GM21526 (cell line): Measurements from ENCODE around the gene GPC3.

ENCODE experiments used
- ATAC-seq: cut with Tn5 transposase; IDR thresholded peaks from one replicate; pipeline ENCODE4 v1.9.1; 2021; ENCODE audit warnings: moderate library complexity; ENCODE audit not compliant: unreplicated experiment, low FRiP score

Gene GPC3

GRCh38 chrX:133715715-133716114, 269.7 kb downstream of the GPC3 start:
- ATAC-seq, result no peak

DNA sequence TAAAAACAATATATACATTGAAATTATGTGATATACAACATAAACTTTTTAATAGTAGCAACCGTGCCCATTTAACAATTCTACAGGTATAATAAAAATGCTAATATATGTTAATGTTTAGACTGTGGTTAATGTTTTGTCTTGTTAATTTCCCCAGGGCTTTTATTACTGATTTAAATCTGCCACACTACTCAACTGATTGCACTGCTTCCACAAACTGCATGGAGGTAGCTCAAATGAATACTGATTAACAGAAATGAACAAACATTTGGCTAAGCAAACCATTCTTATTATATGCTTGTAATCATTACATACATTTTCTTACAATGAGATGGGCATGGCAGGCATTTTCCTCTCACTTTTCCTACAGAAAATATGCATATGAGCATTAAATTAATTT, 275.9 kb downstream of the GPC3 start:
- ATAC-seq, result no peak

DNA sequence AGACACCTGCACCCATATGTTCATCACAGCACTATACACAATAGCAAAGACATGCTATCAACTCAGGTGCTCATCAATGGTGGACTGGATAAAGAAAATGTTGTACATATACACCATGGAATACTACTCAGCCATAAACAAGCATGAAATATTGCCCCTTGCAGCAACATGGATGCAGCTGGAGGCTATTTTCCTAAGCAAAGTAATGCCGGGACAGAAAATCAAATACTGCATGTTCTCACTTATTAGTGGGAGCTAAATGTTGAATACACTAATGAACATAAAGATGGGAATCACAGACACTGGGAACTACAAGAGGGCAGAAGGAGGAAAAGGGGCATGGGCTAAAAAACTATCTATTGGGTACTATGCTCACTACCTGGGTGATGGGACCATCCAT, 278.5 kb downstream of the GPC3 start:
- no peak for ATAC-seq

DNA sequence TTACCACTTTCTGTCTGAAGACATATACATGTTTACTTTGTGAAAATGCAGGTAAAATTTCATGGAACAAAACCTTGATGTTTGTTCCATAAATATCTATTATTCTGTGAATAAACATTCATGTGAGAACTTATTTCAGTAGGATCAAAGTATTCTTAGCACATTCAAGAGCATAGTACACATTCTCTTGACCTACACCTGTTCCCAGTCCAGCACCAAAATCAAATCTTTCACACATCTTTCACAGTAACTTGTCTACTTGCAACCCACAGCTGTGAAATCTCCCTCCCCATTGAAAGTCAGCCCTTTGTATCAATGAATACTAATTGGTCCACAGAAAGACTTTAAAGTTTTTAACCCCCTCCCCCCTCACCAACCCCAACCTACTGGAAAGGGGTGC, 283.2 kb downstream of the GPC3 start:
- no peak for ATAC-seq

DNA sequence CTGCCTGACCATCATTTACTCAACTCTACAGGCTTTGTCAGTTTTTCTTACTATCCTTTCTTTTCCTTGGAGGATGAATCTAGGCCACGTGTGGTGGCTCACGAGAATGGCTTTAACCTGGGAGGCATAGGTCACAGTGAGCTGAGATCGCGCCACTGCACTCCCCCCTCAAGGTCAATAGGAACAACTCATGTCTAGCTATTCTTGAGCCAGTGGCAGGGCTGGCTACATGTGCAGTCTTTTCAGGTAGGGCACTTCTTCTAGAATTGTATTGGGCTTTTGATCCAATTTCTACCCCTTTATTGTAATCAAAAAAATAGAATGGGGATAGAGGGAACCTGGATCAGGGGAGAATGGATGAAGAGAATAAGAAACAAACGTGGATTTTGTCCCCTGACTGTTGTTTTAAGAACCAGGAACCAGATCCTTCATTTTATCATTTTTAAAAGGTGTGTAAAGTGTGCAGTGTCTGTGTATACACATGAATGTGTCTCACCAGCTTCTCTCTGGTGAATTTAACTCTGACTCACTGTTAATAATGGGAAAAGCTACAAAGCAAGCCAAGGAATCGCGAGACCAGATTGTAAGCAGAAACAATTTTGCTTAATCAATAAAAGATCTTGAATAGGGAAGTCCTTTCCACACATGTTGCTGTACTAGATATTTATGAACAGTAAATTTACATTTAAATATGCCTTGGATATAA, 286.2 kb downstream of the GPC3 start:
- no peak for ATAC-seq

- ATAC-seq, result no peak
Measured at GRCh38 chrX:133698298-133698697, 287.1 kb downstream of the GPC3 start.

DNA sequence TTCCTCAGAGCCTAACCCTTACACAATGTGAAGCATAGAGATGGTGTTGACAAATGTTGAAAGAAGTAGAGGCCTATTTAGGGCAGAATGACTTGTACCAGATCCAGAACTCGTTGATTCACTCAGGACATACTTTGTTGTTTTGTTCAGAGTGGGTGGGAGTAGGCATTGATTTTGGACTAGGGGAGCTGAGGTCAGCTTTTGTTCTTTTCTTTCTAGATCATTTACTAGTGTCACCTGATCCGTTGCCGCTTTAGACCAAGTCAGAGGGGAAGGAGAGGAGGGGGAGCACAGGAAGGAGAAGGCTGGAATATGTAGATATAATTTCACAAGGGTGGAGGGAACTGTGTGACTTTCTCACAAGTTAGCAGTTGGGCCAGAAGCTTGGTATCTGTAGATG, 287.7 kb downstream of the GPC3 start:
- ATAC-seq, result no peak

DNA sequence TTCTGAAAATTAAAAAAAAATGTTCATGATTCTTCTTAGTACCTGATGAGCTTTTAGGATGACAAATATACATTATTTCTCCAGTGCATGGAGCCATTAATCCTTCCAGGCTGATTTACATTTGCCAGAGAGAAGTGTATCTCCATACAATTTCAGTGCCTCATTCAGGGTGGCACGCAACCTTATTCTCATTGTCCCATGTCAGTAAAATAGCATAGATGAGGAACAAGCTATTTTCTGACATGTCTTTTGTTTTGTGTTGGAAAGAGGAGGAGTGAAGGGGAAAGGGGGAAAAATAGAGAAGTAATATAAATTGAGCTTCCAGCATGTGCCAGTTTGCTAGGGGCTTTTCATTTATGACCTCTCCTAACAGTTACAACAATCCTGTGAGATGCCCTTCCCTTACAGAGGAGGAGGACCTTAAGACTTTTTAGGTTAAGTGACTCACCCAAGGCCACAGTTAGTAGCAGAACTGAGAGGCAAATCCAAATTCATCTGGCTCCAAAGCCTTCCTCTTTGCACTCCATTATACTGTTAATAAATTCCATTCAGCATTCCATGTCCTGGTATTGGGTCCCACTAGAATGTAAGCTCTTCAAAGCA, 295.3 kb downstream of the GPC3 start:
- no peak for ATAC-seq

DNA sequence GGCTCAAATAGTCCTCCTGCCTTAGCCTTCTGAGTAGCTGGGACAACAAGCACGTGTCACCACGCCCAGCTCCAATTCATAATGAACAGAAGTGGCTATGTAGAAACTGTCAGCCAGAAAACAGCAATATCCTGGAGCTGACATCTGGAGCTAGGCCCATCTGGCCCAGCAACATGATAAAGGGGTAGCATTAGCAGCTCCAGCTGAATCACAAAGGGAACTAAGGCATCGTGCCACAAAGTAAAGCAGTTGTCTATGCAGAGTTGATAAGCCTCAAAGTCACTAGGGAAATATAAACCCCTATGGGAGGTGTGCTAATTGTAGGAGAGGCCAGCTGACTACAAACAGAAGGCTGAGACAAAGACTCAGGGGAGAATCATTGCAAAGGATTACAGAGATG, 299.6 kb downstream of the GPC3 start:
- ATAC-seq, result no peak

DNA sequence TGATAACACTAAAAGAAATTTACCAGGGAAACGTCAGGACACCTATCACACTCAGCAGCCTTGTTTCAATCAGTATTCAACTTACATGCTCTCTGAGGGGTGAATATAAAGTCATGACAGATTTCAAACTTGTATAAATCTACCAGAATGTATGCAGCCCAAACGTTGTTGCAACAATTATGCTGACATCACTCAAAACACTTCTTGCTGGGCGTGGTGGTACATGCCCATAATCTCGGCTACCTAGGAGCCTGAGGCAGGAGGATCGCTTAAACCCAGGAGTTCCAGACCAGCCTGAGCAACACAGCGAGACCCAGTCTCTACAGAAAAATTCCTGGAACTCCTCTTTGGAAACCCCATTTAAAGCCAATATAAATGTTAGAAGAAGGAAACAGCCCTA, 303.5 kb downstream of the GPC3 start:
- ATAC-seq, result no peak

GRCh38 chrX:133681421-133681820, 304.0 kb downstream of the GPC3 start:
- ATAC-seq, result no peak

- no peak for ATAC-seq
Measured at GRCh38 chrX:133677123-133678063, 308.0 kb downstream of the GPC3 start.

DNA sequence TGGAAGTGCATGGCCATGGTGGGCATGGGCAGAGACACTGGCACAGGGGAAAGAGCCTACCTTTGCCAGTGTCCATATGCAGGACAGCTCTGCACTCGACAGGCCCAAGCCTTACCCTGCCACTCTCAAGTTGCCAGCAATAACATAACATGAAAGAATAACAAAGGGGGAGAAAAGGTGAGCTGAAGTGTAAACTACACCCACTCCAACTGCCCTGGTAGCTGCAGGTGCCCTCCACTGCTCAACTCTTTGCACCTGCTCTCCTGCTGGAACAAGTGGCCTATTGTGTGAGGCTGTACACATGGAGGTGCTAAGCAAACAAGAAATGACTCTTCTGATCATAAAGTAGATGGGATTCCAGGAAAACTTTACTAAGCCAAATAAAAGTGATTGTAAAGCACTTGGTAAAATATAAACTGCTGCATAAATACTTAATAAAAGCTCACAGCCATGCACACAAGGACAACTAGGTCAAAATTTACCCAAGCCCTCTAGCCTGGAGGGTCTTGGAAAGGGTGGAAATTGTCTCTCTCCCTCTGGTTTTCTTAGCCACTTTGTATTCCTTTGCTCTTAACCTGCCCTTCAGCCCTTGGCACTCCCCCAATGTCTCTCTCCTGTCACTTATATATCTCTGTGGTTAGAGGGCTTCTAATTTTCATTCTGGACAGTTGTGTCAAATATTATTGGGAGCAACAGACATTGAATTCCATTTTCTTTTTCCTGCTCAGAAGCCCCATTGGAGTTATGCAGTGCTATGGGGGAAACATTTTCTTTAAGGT, 308.9 kb downstream of the GPC3 start:
- no peak for ATAC-seq

DNA sequence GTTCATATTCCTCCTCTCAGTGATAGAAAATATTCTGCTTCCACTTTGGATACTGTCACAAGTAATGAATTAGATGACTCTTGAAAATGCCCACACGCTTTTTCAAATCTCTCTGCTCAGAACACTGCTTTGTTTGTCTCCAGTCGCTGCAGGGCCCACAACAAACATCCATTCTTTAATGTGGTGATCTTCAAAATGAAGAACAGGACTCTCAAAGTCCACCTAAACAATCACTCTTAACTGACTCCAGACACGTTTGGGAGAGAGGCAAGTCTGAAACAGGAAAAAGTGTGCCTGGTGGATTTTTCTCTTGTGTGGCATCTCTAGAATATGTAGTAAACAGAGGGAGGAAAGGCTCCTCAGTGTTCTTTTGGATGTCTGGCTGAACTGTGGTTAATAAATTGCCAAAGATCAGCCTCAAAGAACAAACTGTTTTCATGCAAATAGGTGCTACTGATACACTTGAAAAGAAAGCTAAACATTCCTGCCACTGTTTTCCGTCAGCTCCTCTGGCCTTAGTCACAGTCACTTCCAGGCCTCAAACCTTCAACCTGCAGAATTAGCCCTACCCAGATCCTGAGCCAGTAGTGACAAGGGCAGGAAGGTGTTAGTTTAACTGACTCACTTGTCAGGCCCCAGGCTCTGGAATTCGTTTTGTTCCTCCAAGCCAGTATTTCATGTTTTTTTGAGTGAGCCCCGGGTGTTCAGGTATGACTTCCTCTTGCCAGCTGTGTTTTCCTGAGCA, 310.5 kb downstream of the GPC3 start:
- ATAC-seq, result no peak

GRCh38 chrX:133670383-133670782, 315.0 kb downstream of the GPC3 start:
- ATAC-seq, result no peak

- no peak for ATAC-seq
Measured at GRCh38 chrX:133669214-133669613, 316.2 kb downstream of the GPC3 start.

DNA sequence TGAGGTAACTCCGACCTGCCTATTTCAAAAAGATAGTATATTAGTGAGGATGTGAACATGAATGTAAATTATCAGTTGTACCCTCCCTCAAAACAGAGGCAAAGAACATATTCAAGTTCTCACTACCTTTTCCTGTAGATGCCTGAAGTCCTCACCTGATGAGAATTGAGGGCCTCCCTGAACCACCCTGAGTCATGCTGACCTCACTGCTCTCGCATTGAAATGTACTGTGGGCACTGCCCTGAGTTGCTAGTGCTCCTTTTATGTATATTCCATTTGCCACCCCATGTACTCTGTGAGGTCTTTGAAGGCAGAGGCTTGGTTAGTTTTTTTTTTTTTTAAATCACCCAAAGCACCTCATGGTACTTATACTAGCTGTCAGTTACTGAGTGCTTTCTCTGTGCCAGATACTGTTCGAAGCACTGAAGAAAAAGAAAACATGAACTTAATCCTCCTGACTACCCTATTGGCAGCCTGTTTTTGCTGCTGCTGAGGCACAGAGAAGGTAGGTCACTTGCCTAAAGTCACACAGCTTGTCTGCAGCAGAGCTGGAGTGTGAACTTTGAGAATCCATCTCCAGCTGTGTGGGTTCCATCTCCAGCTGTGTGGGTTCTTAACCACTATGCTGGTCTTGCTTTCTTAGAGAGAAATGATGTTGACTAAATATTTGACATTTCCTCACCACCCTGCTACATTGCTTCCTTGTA, 317.0 kb downstream of the GPC3 start:
- ATAC-seq, result no peak

- no peak for ATAC-seq
Measured at GRCh38 chrX:133666256-133666655, 319.1 kb downstream of the GPC3 start.
